Limb (tissue), 2 donors: Measurements from ENCODE around the gene RNASEH2C.
"Not testable (repeated sequence)": the region's sequence is repeated elsewhere in the genome, so short reads cannot be mapped to it uniquely, and the experiment has no call there.

Experiments
- DNase-seq, 2 donors: peaks; one replicate each; pipeline ENCODE4 v3.0.0-alpha.2; 2016; ENCODE audit errors: extremely low spot score in 2 of 2

The RNASEH2C gene

DNA sequence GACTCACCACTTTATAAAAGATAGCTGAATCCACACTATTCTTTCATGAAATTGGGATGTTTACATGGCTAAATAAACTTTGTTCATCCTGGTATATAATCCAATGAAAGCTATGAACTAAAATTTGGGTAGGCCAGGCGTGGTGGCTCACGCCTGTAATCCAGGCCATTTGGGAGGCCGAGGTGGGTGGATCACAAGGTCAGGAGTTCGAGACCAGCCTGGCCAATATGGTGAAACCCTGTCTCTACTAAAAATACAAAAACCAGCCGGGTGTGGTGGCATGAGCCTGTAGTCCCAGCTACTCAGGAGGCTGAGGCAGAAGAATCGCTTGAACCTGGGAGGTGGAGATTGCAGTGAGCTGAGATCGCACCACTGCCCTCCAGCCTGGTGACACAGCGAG is 28.8 kb downstream of the RNASEH2C start:
- not testable (repeated sequence) for DNase-seq

- DNase-seq: no peak
Measured at GRCh38 chr11:65685981-65686380, 34.6 kb downstream of the RNASEH2C start.

DNA sequence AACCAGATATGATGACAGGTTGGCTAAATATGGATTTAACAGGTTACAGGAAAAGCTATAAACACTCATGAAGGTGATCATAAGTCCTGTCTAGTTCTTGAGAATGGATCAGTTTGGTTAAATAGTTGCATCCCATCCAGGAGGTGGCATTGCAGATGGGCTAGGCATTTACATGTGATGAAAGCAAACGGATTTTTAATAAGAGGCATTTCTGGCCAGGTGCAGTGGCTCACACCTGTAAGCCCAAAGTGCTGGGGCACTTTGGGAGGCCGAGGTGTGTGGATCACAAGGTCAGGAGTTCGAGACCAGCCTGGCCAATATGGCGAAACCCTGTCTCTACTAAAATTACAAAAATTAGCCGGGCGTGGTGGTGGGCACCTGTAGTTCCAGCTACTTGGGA is 37.1 kb downstream of the RNASEH2C start:
- not testable (repeated sequence) for DNase-seq

- DNase-seq: no peak
Measured at GRCh38 chr11:65680192-65680743, 40.3 kb downstream of the RNASEH2C start.

DNA sequence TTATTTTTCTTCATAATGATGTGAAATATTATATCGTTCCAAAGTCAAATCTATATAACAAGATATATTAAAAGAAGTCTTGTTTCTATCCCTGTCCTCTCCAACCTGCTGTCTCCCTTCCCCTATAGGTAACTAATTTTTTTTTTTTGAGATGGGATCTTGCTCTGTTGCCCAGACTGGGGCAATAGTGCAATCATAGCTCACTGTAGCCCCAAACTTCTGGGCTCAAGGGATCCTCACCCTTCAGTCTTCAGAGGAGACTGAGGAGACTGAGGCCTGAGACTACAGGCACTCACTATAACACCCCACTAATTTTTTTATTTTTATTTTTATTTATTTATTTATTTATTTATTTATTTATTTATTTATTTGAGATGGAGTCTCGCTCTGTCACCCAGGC is 47.6 kb downstream of the RNASEH2C start:
- no peak for DNase-seq

DNA sequence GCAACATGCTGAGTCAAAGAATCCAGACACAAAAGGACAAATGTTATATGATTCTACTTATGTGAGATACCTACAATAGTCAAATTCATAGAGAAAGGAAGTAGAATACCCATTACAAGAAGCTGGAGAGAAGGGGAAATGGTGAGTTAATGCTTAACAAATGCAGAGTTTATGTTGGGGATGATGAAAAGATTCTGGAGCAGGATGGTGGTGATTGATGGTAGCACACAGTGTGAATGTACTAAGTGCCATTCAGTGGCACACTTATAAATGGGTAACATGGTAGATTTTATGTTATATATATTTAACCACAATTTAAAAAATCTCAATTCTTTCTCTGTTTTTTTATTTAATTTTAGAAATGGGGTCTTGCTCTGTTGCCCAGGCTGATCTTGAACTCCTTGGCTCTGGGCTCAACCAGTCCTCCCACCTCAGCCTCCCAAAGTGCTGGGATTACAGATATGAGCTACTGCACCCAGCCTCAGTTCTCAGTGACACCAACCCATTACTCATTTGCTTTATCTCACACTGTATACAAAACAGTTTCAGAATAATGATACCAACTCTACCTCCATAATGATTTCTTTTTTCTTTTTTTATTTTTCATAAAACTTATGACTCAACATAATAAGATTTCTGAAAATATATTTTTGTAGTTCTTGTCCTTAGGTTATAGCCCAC is 48.3 kb downstream of the RNASEH2C start:
- no peak for DNase-seq
